HG03469 (cell line): ENCODE data around the gene NXPH3.
"Not testable (repeated sequence)": the region's sequence is repeated elsewhere in the genome, so short reads cannot be mapped to it uniquely, and the experiment has no call there.

ENCODE experiments used
- ATAC-seq: cut with Tn5 transposase; IDR thresholded peaks from one replicate; pipeline ENCODE4 v1.9.1; 2021; ENCODE audit warnings: mild to moderate bottlenecking, moderate library complexity, moderate number of reproducible peaks; ENCODE audit not compliant: unreplicated experiment

Gene NXPH3

DNA sequence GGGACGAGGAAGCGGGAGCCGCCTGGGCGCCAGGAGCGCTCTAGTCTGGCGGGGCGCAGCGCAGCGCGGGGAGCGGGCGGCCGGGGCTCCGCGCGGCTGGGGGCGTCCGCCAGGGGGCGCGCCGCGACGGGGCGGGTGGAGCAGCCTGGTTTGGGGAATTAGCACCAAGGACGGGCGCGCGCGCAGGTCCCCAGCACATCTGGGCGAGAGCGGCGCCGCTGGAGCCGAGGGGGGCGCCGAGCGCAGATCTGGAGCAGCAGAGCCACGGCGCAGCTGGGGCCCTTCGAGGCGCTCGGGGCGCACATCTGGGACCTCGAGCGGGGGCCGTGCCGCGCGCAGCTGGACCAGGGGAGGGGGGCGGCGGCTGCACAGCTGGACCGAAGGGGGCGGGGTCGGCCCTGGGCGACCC lies at the start of gene NXPH3:
Gene NXPH3, plus strand, starts transcription at position 193 of the 409 bp plus-strand sequence. CDS start 349 bp downstream, outside the sequence.
- no peak for ATAC-seq

DNA sequence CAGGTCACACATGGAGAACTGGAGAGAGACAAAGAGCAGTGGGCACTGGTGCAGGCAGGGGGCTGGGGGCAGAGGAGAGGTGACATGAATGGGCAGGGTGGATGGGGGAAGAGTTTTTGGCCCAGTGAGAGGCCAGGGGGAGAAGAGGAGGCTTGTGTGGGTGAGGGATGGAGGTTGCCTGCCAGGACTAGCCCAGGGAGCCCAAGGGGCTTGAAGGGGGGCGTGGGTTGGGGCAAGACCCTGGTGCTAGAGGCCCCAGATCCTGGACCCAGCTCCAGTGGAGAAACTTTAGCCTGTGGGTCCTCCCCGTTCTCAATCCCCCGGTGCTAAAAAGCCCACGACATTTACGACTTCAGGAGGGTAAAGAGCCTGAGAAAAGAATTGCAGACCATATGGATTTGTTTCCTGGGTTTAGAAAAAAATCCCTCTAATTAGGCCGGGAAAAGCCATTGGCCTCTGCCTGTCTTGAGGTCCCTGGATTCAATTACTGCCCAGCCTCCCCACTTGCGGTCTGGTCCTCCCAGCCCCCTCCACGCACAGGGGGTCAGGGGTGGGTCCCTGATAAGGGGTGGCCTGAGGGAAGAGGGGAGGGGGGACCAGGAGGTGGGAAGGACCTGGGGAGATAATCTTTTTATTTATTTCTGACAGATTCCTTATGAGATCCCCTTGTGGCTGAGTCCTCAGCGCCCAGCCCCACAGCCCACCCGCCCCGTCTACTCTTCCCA lies 47.6 kb upstream of the NXPH3 start:
- ATAC-seq, result no peak

DNA sequence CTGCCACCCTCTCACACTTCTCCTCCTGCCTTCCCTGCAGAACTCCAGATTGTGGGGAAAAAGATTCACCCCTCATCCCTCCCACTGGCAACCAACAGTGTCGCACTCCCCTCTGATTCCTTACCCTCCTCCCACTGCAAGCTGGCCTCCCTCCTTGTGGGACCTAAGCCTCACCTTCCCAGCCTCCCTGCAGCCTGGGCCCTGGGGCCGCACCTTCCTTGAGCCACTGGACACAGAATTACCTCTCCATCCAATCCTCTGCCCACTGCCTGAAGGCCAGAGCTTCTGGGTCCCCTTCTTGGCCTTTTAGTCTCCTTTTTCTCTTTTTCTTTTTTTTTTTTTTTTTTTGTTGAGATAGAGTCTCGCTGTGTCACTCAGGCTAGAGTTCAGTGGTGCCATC lies 46.7 kb upstream of the NXPH3 start:
- ATAC-seq, result no peak

DNA sequence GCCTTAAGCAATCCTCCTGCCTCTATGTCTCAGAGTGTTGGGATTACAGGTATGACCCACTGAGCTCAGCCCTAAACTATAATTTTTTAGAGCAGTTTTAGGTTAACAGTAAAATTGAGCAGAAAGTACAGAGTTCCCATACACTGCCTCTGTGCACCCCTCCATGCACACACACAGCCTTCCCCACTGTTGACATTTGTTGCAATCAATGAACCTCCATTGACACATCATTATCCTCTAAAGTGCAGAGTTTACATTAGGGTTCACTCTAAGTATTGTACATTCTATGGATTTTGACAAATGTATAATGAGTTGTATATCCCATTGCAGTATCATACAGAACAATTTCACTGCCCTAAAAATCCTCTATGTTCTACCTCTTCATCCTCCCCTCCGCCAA lies 45.6 kb upstream of the NXPH3 start:
- no peak for ATAC-seq

DNA sequence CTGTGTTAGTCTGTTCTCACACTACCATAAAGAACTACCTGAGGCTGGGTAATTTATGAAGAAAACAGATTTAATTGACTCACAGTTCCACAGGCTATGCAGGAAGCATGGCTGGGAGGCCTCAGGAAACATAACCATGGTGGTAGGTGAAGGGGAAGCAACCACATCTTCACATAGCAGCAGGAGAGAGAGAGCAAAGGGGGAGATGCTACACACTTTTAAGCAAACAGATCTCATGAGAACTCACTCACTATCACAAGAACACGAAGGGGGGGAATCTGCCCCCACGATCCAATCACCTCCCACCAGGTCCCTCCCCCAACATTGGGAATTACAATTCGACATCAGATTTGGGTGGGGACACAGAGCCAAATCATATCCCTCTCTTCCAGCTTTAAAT lies 31.8 kb upstream of the NXPH3 start:
- no peak for ATAC-seq

DNA sequence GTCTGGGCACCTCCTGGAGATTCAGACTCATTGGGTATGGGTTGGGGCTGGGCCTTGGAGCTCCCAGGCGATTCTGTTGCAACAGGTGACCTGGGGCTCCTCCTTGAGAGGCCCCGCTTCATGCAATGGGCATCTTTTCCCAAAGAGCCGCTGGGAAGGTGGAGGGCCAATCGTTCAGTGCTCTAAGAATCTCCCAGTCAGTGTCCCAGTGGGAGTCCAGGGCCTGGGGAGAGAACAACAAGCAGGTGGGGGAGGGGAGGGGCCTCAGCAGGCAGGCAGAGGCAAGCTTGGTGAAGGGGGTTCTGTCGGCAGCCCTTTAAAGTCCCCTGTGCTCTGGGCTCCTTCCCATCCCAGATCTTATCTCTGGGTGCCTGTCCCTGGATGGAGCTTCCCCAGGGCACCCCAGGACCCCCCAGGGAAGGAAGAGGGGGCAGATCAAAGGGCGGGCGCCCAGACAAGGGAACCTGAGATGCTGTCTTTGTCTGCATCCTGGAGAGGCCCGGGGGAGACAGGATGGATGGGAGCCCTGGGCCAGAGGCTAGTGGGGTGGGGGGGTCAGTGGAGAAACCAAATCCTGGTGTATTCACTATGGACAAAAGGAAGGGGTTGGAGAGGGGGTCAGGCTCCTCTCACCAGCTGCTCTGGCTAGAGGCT lies 30.5 kb upstream of the NXPH3 start:
- ATAC-seq, result no peak

DNA sequence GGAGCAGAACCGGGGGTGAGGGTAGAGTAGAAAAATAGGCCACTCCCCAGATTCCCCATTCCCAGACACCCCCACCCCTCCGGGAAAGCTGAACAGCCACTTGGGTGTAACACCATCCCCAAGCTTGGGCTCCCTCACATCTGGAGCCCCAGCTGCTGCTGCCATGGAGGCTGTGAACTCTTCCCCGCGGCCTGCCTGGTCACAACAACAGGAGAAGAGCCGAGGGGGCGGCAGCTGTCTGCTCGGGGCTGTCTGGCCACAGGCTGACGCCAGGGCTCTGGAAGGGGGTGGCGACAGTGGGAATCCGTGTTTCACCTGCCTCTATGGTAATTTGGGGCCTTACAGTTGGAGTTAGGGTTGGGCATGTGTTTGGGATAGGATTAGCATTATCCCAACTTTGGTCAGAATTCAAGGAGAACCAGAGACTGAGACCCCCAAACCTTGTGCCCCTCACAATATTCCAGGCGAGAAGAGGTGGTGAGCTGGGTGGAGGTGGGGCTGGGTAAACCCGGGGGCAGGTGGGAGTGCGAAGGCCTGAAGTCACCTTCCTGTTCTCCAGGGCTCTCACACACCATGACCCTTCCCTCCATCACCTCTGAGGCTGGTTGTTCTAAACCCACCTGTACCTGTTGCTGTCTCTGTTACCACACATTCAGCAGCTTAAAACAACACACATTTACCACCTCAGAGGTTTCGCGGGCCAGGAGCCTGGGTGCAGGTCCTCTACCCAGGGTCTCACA lies 29.7 kb upstream of the NXPH3 start:
- ATAC-seq, result no peak

DNA sequence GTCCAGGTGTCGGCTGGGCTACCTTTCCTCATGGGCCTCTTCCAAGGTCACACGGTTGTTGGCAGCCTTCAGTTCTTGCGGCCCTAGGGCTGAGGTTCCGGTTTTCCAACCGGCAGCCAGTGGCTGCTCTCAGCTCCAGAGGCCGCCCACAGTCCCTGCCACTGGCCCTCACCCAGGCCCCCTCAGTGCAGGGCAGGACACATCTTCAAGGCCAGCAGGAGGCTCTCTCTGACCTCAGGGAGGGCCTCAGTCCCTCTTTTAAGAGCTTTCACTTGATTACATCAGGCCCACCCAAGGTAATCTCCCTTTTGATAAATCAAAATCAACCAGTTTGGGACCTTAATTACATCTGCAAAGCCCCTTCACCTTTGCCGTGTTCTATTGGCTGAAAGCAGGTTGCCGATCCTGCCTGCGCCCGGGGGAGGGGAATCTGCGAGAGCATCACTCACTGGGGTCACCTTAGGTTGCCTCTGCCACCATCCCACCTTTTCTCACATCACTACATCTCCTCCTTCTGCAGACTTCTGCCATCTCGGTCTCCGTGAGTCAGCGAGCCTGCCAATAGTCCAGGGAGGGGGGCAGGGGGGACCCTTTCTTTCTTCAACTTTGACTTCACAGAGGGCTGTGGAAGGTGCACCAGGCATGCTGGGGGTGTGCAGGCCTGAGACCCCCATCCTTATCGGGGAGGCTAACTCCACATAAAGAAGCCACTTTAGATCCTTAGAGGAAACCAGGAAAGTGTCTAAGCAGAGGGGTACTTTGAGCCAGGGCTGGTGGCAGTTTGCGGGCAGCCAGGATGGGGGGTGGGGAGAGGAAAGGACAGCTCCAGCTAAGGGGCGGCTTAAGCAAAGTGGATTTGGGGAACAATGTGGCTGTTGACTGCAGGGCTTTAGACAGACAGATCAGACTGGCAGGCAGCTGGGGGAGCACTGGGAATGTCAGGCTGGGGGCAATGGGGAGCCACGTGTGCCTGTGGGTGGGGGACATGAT lies 28.8 kb upstream of the NXPH3 start:
- no peak for ATAC-seq

DNA sequence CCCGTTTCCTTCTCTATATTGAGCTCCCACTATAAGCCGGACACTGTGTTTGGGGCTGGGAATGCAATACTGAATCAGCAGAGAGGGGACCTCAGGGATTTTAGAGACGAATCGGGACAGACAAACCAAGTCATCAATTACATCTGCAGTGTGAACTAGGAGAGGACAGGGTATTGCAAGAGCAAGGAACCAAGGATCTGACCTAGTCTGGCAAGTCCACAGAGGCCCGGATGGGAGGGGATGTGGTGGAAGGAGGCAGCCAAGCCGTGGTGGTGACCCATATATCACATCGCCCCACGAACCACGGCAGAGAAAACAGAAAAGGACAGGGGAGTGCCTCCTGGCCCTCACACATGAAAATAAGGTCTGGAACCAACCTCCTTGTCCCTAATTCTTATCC lies 28.1 kb upstream of the NXPH3 start:
- ATAC-seq, result no peak

DNA sequence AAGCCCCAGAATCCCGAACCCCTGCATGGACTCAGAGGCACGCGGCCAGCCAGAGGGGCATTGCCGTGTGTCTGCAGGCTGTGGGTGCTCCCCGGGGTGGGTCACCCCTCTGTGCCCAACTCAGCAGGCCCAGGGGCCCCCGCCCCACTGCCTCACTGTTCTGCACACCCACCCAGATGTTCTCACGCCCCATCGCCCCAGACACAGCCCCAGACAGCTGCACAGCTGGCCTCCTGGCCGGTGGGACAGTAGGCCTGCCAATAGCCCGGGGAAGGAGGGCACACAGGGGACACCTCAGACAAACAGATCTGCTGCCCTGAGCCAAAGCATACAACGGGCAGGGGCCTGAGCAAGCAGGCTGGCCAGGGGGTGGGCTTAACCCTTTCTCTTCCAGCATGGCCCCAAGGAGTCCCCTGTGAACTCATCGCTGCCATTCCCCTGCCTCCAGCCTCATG lies 27.6 kb upstream of the NXPH3 start:
- no peak for ATAC-seq

DNA sequence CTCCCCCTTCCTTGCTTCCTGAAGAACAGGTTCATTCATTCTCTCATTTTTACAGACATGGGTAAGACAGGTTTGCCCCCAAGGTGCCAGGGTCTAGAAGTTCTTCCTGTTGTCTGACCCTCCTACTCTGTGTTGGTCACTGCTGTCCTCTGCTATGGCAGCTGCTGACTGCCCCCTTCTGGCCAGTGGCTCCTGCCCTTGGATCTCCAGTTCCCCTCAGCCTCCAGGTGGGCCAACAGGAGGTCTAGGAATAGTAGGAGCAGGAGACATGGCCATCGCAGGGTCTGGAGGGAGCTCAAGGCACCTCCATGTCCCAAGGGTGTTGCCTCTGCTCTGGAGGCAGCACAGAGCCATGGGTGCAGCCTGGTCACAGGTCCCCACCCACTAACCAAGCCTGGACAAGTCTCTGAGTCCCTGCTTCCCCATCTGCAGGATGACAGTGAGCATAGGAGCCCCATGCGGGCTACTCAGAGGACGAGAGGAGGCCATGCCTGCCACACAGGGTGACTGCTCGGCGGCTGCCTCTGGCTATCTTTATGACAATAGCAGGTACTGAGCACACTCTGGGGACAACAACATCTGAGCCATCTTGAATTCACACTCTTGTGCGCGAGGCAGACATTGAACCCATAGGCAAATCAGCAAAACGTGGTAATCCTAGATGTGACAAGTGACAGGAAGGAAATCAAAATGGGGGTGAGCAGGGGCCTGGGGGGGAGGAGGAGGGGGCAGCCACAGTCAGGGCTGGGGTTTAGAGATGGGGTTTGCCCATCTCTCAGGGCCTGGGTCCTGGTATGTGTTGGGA lies 27.0 kb upstream of the NXPH3 start:
- no peak for ATAC-seq

DNA sequence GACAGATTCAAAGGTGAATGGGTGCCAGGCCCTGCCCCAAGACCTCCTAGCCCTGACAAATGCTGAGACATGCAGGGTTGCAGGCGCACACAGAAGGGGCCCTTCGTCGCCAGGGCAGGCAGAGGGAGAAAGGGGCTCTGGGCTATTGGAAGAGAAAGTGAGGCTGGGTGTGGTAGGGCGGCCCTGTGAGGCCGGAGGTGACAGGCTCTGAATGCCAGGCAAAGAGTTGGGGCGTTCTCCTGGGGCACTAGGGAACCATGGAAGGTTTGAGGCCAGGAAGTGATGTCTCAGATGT lies 26.4 kb upstream of the NXPH3 start:
- no peak for ATAC-seq

DNA sequence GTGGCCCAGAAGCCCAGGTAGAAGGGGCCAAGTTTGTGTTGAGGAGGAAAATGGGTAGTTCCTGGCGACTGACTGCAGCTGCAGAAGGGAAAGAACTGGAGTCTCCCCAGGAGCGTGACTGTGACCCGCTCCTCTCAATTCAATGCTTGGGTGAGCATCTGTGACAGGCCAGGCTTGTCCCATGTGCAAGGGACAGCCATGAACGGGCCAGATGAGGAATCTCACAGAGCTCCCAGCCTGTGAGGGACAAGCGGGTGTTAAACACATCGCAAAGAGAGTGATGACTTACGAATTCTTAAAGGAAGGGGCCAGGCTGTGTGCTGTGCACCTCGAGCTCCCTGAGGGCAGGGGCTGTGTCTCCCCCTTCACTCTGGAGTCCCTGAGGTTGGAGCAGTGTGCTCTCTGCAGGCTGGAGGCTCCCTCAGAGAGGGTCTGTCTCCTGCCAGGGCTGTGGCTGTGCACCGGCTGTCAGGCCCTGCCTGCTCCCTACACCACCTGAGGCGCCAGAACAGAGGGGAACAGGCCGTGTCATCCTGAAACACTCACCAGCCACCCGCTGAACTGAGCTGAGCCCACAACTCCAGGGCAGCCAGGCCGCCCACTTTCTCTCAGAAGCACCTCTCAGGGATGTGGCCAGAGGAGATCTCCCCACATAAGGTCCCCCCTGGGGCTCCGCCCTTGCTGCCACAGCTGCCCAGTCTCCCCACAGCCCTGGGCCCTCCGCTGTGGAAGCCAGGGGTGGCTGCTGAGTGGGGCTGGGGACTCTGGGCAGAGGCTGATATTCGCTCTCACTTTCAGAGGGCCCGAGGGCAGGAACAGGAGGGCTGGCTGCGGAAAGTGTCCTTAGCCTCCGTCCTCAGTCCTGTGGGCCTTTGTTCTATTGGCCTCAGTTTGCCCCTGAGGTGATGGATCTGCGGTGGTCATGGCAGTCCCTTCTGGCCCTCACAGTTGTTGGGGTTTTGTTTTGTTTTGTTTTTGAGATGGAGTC lies 25.7 kb upstream of the NXPH3 start:
- no peak for ATAC-seq

DNA sequence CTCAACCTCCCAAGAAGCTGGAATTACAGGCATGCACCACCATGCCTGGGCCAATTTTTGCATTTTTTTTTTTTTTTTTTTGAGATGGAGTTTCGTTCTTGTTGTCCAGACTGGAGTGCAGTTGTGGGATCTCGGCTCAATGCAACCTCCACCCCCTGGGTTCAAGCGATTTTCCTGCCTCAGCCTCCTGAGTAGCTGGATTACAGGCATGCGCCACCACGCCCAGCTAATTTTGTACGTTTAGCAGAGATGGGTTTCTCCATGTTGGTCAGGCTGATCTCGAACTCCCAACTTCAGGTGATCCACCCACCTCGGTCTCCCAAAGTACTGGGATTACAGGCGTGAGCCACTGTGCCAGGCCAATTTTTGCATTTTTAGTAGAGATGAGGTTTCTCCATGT lies 24.9 kb upstream of the NXPH3 start:
- not testable (repeated sequence) for ATAC-seq

DNA sequence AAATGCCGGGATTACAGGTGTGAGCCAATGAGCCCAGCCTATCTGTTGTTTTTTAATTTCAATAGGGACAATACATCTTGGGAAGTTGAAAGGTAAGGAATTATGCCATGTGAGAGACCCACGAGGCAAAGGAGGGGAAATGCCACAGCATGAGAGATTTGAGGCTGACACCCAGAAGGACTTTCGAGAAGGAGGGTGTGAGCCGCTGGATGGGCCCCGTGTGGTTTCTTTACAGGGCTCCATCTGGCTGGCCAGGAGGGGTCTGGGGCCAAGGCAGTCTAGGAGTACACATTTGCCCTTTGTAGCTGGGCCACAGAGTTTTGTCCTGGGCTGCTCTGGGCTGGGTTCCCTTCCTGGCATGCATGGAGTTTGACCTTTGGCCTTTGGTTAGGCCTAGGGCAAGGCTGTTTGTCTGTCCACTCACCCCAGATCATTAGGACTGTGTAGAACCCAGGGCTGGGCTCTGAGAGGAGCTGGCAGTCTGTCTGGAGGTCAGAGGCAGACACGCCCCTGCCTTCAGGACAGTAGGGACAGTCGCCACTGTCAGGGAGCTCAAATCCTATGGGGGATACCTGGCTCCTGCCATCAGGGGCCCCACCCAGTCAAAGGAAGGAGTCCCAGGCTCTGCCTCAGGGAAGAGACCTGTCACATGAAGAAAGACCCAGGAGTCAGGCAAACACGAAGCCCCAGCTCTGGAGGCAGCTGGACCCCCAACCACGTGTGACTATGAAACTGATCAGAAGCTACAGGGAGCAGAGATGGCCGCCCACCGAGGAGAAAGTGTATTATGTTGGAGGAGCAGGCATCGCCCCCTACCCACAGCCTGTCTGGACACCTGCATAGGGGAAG lies 24.2 kb upstream of the NXPH3 start:
- ATAC-seq, result no peak

DNA sequence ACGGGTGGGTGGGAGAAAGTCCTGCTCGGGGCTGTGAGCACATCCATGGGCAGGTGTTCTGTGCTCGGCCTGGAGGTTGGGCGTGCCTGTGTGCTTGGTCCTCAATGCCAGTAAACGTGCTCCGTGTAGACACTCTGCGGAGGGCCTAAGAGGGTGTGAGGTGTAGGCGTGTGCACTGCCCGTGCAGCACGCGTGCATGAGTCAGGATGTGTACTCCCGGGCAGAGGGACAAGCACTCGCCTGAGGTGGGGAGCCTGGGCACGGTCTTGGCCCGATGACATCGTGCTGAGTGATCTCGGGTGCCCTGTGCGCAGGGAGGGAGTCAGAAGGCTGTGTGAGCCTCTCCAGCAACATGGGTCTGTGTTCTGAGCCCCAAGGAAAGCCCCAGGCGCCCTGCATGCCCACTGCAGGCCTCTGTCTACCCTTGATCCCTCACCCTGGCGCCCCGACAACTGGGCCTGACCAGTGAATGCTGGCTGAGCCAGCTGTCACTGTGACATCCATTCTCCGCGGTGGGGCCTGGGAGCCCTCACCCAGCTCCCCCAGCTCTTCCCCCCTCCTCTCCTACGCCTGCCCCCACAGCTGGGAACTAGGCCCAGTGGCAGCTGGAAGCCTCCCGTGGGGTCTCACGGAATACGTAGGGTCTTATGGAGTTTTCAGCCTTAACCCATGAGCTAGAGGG lies 23.5 kb upstream of the NXPH3 start:
- no peak for ATAC-seq

DNA sequence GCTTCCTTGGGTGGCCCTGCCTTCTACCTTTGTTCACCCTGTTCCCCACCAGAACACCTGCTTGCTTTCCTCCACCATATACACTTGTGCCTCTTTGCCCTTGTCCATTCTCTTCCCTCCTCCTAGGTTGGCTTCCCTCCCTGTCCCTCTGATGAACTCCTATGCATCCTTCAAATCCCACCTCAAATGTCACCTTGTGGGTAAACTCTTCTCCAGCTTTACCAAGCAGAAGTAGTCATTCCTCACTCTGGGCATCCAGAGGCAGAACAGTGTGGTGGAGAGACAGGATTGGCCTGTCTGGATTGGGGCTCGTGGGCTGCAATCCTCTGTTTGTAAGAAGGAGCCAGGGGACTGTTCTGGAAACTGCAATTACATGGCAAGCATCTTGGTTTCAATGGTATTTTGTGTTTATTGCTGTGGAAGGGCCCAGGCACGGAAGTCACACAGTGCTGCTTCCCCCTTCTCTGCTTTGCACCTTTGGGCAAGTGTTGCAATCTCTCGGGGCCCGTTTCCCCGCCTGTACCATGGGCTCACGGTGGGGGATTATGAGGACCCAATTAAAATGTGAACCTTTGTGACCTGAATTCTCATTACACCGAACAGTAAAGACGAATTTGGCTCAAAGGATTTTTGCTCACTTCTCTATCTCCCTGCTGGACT lies 21.9 kb upstream of the NXPH3 start:
- ATAC-seq, result no peak
